Panc1 (cell line): ENCODE measurements around the gene ITGB2. TPM values are rescaled to one million over a fixed set of nuclear protein-coding genes. Genes with fewer than 3 reads are reported as not detected.

ENCODE experiments used
- ATAC-seq: fragments of 200-7000 bp; cut with Tn5 transposase; 2 replicates; pipeline ENCODE4 v1.9.1; 2020; ENCODE audit warnings: mild to moderate bottlenecking, moderate library complexity
- BruUV-seq: library from RNA; stranded (reverse); fragments of 400-500 nt; replicated peaks from 2 replicates; lab custom pipeline; 2021; lab: Mats Ljungman, UMichigan
- CTCF ChIA-PET: fragments of 300-600 bp; sonication (Branson Sonifier 250); formaldehyde crosslinking; loops from one replicate; lab custom pipeline; 2022; ENCODE audit warnings: antibody characterized with exemption; lab: Charles Lee
- POLR2A ChIA-PET: fragments of 300-600 bp; sonication (Branson Sonifier 250); formaldehyde crosslinking; loops from one replicate; lab custom pipeline; 2022; ENCODE audit warnings: antibody characterized with exemption; lab: Charles Lee
- DNase-seq: peaks from one replicate; pipeline ENCODE4 v3.0.0-alpha.2; 2010; ENCODE audit warnings: low read depth, low spot score
- H3K27ac ChIP-seq: 2 replicates; pipeline ENCODE4 v1.5.1; 2011; ENCODE audit warnings: mild to moderate bottlenecking, low read length, inconsistent platforms
- H3K27me3 ChIP-seq: fragments of 200-500 bp; sonication (Bioruptor generic); 2 replicates; pipeline ENCODE4 v1.6.0; 2014; ENCODE audit warnings: low read length, inconsistent platforms; ENCODE audit not compliant: control insufficient read depth, insufficient read depth
- H3K36me3 ChIP-seq: fragments of 200-500 bp; sonication (Bioruptor generic); 2 replicates; pipeline ENCODE4 v1.5.1; 2014; ENCODE audit warnings: inconsistent platforms, mild to moderate bottlenecking, low read length, moderate library complexity; ENCODE audit not compliant: control insufficient read depth, insufficient read depth
- H3K4me1 ChIP-seq: 2 replicates; pipeline ENCODE4 v1.5.1; 2011; ENCODE audit warnings: inconsistent platforms, mild to moderate bottlenecking, low read length, moderate library complexity; ENCODE audit not compliant: control insufficient read depth, insufficient read depth
- H3K4me3 ChIP-seq, 2 experiments: 2 replicates each; pipeline ENCODE4 v1.5.1; 2011 to 2012; ENCODE audit warnings: low read depth in 2 of 2, low read length in 2 of 2, mild to moderate bottlenecking in 2 of 2, inconsistent platforms in 1 of 2, moderate library complexity in 1 of 2
- H3K9me3 ChIP-seq: fragments of 200-500 bp; sonication (Bioruptor generic); 2 replicates; pipeline ENCODE4 v1.5.1; 2014; ENCODE audit warnings: low read depth, mild to moderate bottlenecking, inconsistent platforms, low read length, moderate library complexity; ENCODE audit not compliant: control insufficient read depth, insufficient read depth
- POLR2AphosphoS5 ChIP-seq: IDR thresholded peaks from 2 replicates; pipeline ENCODE4 v1.6.1; 2012; ENCODE audit warnings: mild to moderate bottlenecking, low read depth, low read length, moderate library complexity
- SIN3A ChIP-seq: IDR thresholded peaks from 2 replicates; pipeline ENCODE4 v1.6.1; 2012; ENCODE audit warnings: low read depth, mild to moderate bottlenecking, low read length, moderate library complexity, borderline replicate concordance; ENCODE audit not compliant: insufficient read depth
- TCF7L2 ChIP-seq: IDR thresholded peaks from 2 replicates; pipeline ENCODE4 v1.6.1; 2011; ENCODE audit warnings: mild to moderate bottlenecking, low read depth, low read length, inconsistent platforms
- in situ Hi-C: cut with HindIII; loops from 2 replicates; pipeline ENCODE4 v1.10.0; 2016; ENCODE audit warnings: low sequenced_read_pairs, low pct_unique_long_range_greater_than_20kb
- intact Hi-C: fragments of 100-400 bp; cut with micrococcal nuclease; formaldehyde crosslinking; loops from one replicate; pipeline ENCODE4 v1.10.0; 2022; ENCODE audit not compliant: unreplicated experiment
- total RNA-seq: library from RNA; stranded (reverse); gene quantifications from one replicate; pipeline ENCODE4 v1.2.1, GENCODE V29; 2021; ENCODE audit not compliant: unreplicated experiment
- TF ChIP-seq, protein P1 (sequence below): fragments of 450-650 bp; IDR thresholded peaks from 2 replicates; pipeline ENCODE4 v1.5.1; 2017; ENCODE audit warnings: mild to moderate bottlenecking
- TF ChIP-seq, protein P2 (sequence below), 2 experiments: IDR thresholded peaks; 2 replicates each; pipeline ENCODE4 v1.6.1; 2011 to 2012; ENCODE audit warnings: low read depth in 2 of 2, control low read depth in 1 of 2, low read length in 1 of 2, mild to moderate bottlenecking in 1 of 2, moderate library complexity in 1 of 2; ENCODE audit not compliant: insufficient read depth in 1 of 2

The ITGB2 gene
- total RNA-seq, 1 experiment from 2014 or later, result 3.0 TPM

DNA sequence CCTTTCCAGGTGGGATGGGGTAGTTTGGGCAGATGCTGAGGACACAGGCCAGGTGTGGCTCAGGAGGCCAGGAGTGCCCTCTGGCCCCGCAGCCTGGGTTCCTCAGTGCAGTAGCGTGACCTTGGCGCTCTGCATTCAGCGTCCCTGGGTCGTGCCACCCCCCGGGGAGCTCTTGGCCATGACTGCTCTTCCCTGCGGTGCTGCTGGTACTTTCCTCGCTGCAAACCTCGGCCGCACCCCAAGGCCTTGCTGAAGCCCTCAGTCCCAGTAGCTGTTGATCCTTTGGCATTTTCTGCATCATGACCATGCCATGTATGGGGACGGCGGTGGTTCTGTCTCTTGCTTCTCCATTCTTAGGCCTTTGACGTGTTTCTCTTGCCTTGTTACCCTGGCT is 32.9 kb upstream of the ITGB2 start:
- no peak overlapping the region for H3K4me3 ChIP-seq
- intact Hi-C loops, result no loop called here
- ChIA-PET CTCF (no interaction called here), POLR2A (no interaction called here)
- in situ Hi-C loops, result no loop called here
- no peaks in the 10 kb centered on the region for H3K27me3 ChIP-seq
- H3K9me3 ChIP-seq, result no peaks in the 10 kb centered on the region
- TF ChIP-seq, protein P1, sequence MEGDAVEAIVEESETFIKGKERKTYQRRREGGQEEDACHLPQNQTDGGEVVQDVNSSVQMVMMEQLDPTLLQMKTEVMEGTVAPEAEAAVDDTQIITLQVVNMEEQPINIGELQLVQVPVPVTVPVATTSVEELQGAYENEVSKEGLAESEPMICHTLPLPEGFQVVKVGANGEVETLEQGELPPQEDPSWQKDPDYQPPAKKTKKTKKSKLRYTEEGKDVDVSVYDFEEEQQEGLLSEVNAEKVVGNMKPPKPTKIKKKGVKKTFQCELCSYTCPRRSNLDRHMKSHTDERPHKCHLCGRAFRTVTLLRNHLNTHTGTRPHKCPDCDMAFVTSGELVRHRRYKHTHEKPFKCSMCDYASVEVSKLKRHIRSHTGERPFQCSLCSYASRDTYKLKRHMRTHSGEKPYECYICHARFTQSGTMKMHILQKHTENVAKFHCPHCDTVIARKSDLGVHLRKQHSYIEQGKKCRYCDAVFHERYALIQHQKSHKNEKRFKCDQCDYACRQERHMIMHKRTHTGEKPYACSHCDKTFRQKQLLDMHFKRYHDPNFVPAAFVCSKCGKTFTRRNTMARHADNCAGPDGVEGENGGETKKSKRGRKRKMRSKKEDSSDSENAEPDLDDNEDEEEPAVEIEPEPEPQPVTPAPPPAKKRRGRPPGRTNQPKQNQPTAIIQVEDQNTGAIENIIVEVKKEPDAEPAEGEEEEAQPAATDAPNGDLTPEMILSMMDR, result no peak
- no peaks in the 10 kb centered on the region for H3K36me3 ChIP-seq
- no TSS peak for BruUV-seq
- DNase-seq, result no peak
- H3K4me1 ChIP-seq, result peaks cover 15% of the 10 kb centered on the region
- no peak for ATAC-seq
- H3K27ac ChIP-seq, result no peak overlapping the region

DNA sequence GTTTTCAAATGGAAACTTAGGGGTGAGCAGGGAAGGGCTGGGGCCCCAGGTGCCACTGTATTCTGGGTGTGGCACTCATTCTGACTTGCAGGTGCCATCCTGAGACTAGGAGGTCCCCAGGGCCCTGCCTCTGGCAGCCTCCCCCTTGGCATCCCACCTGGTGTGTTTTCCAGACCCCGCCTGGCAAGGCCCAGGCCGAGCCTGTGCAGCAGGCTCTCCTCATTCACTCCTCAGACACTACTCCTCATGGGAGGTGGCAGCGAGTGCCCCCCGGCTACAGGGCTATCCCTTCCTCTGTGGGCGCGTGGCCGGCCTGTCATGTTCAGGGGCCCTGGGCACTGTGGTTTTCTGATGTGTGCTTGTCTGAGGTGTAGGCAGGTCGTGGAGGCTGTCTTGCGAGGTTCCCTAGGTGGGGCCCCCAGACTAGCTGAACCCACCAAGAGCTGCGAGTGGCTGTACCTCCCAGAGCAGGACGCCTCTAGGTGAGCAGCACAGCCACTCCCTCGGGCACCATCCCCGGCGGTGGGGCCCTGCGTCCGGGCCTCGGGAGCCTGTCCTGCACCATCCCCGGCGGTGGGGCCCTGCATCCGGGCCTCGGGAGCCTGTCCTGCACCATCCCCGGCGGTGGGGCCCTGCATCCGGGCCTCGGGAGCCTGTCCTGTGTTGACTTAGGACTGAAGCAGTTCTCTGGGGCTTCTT is 32.4 kb upstream of the ITGB2 start:
- intact Hi-C loops (no loop called here), in situ Hi-C loops (no loop called here)
- ATAC-seq (no peak), DNase-seq (no peak)
- TF ChIP-seq TCF7L2 (no peak), POLR2AphosphoS5 (no peak), SIN3A (no peak)
- TF ChIP-seq, protein P1, result no peak
- TF ChIP-seq, protein P2, sequence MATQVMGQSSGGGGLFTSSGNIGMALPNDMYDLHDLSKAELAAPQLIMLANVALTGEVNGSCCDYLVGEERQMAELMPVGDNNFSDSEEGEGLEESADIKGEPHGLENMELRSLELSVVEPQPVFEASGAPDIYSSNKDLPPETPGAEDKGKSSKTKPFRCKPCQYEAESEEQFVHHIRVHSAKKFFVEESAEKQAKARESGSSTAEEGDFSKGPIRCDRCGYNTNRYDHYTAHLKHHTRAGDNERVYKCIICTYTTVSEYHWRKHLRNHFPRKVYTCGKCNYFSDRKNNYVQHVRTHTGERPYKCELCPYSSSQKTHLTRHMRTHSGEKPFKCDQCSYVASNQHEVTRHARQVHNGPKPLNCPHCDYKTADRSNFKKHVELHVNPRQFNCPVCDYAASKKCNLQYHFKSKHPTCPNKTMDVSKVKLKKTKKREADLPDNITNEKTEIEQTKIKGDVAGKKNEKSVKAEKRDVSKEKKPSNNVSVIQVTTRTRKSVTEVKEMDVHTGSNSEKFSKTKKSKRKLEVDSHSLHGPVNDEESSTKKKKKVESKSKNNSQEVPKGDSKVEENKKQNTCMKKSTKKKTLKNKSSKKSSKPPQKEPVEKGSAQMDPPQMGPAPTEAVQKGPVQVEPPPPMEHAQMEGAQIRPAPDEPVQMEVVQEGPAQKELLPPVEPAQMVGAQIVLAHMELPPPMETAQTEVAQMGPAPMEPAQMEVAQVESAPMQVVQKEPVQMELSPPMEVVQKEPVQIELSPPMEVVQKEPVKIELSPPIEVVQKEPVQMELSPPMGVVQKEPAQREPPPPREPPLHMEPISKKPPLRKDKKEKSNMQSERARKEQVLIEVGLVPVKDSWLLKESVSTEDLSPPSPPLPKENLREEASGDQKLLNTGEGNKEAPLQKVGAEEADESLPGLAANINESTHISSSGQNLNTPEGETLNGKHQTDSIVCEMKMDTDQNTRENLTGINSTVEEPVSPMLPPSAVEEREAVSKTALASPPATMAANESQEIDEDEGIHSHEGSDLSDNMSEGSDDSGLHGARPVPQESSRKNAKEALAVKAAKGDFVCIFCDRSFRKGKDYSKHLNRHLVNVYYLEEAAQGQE (IDR thresholded peaks at IDR 0.05; ENCODE audit: insufficient read depth in 1 of 2, low read depth in 2 of 2, low read length in 1 of 2), result no peak
- Histone ChIP-seq H3K27ac (no peak overlapping the region), H3K27me3 (no peaks in the 10 kb centered on the region), H3K4me1 (peaks cover 18% of the 10 kb centered on the region), H3K36me3 (no peaks in the 10 kb centered on the region), H3K4me3 (no peak overlapping the region), H3K9me3 (no peaks in the 10 kb centered on the region)
- no TSS peak for BruUV-seq
- ChIA-PET POLR2A (no interaction called here), CTCF (no interaction called here)
